Stomach (tissue), 9 donors: Measurements from ENCODE around the gene TADA2A. TPM values are rescaled to one million over a fixed set of nuclear protein-coding genes. Genes with fewer than 3 reads are reported as not detected.

ENCODE experiments used
- DNase-seq, 2 donors: peaks; one replicate each; pipeline versions ENCODE4 v3.0.0 to v3.0.0-alpha.2; 2013 to 2019
- H3K27ac ChIP-seq, 5 donors: fragments of 200-600 bp in 4 of 5; sonication (generic) in 4 of 5; one replicate each; pipeline ENCODE4 v1.5.1; 2013 to 2019; ENCODE audit warnings: mild to moderate bottlenecking in 1 of 5, moderate library complexity in 1 of 5
- H3K27me3 ChIP-seq, 3 donors: fragments of 200-600 bp; sonication (generic); one replicate each; pipeline ENCODE4 v1.5.1; 2017 to 2019; ENCODE audit warnings: mixed run types in 1 of 3
- H3K36me3 ChIP-seq, 4 donors: fragments of 200-600 bp; sonication (generic); 1 replicate in 3 of 4; 2 replicates in 1 of 4; pipeline ENCODE4 v1.5.1; 2016 to 2019
- H3K4me1 ChIP-seq, 4 donors: fragments of 200-600 bp; sonication (generic); one replicate each; pipeline ENCODE4 v1.5.1; 2016 to 2019
- H3K4me3 ChIP-seq, 4 donors: fragments of 200-600 bp; sonication (generic) in 3 of 4; one replicate each; pipeline ENCODE4 v1.5.1; 2016 to 2019; ENCODE audit warnings: mild to moderate bottlenecking in 1 of 4
- H3K9me3 ChIP-seq, 4 donors: fragments of 200-600 bp; sonication (generic); one replicate each; pipeline ENCODE4 v1.5.1; 2016 to 2019
- EP300 ChIP-seq: sonication (generic); formaldehyde crosslinking; IDR thresholded peaks from one replicate; pipeline ENCODE4 v1.6.1; 2017; ENCODE audit warnings: antibody characterized with exemption
- POLR2A ChIP-seq, 4 donors: fragments of 450-650 bp; IDR thresholded peaks; one replicate each; pipeline ENCODE4 v1.6.1; 2016; ENCODE audit warnings: antibody characterized with exemption in 4 of 4, control low read depth in 2 of 4, mild to moderate bottlenecking in 1 of 4, moderate library complexity in 1 of 4
- POLR2AphosphoS5 ChIP-seq, 3 donors: sonication (generic); formaldehyde crosslinking; IDR thresholded peaks; one replicate each; pipeline ENCODE4 v1.6.1; 2016; ENCODE audit warnings: antibody characterized with exemption in 3 of 3
- whole genome bisulfite sequencing, 5 donors: extraction: QIAGEN DNeasy Blood & Tissue Kit in 3 of 5; methylation state at CpG; one replicate each; pipeline versions ENCODE4 v1.1.5 to v1.1.7; 2013 to 2018; 5-methylcytosine and 5-hydroxymethylcytosine counted together
- intact Hi-C: fragments of 100-400 bp; cut with DNase I; formaldehyde crosslinking; loops from one replicate; pipeline ENCODE4 v1.15.1; 2023; ENCODE audit warnings: low total_unique reads
- polyA plus RNA-seq, 3 donors: library from polyadenylated mRNA; stranded (reverse); fragments of 200-250 nt; gene quantifications; one replicate each; pipeline ENCODE4 v1.2.3, GENCODE V29; 2013
- total RNA-seq, 5 donors: library from RNA; depleted of rRNA; stranded (reverse); fragments of >200 nt; gene quantifications; one replicate each; pipeline versions ENCODE4 v1.1.0 to v1.2.3, GENCODE V29; 2014 to 2016
- TF ChIP-seq, protein P1 (sequence below), 7 experiments: fragments of 450-650 bp in 4 of 7; fragments of 200-600 bp in 3 of 7; sonication (generic) in 3 of 7; IDR thresholded peaks; one replicate each; pipeline ENCODE4 v1.5.1; 2016 to 2019; ENCODE audit warnings: antibody characterized with exemption in 7 of 7, control low read depth in 2 of 7, mild to moderate bottlenecking in 1 of 7
- donor health status: healthy with polysubstance abuse.
- donor health status: Bipolar disorder and iron deficiency.
- donor health status: healthy.

Gene TADA2A
- total and polyA plus RNA-seq, 8 donors, result 6.5 to 54.3 (median 9.3) TPM

DNA sequence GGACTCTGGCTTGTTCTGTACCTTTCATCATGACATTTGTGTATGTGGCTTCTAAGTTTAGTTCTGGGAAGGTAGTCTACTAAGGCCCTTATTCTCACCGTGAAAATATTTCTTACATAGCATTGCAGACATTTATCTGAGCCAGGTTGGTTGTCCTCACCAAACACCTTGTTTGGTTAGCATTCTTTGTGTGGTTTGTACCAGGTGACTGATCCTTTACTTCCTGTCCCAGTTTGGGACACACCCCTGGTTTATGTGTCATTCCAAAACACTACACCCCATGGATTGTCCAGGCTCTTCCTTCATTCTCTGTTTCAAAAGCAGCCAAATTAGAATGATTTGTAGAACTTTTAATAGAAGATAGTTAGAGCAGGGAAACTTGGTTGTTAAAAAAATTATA lies 59.8 kb downstream of the TADA2A start:
- intact Hi-C loops, result no loop called here
- 54 to 78% (median 67%) methylated on average over 1 of the region's 1 CpG for whole genome bisulfite sequencing, 5 donors
- no peak overlapping the region for H3K4me3 ChIP-seq
- H3K4me1 ChIP-seq, result no peaks in the 10 kb centered on the region
- TF ChIP-seq POLR2A (IDR thresholded peaks at IDR 0.05), result no peak
- TF ChIP-seq, protein P1, sequence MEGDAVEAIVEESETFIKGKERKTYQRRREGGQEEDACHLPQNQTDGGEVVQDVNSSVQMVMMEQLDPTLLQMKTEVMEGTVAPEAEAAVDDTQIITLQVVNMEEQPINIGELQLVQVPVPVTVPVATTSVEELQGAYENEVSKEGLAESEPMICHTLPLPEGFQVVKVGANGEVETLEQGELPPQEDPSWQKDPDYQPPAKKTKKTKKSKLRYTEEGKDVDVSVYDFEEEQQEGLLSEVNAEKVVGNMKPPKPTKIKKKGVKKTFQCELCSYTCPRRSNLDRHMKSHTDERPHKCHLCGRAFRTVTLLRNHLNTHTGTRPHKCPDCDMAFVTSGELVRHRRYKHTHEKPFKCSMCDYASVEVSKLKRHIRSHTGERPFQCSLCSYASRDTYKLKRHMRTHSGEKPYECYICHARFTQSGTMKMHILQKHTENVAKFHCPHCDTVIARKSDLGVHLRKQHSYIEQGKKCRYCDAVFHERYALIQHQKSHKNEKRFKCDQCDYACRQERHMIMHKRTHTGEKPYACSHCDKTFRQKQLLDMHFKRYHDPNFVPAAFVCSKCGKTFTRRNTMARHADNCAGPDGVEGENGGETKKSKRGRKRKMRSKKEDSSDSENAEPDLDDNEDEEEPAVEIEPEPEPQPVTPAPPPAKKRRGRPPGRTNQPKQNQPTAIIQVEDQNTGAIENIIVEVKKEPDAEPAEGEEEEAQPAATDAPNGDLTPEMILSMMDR (IDR thresholded peaks at IDR 0.05), result no peak
- no peak for TF ChIP-seq POLR2AphosphoS5 (IDR thresholded peaks at IDR 0.05)
- TF ChIP-seq EP300, result no peak
- peak overlapping the region in 1 of 5 donors; percentile 27 for H3K27ac ChIP-seq
- peaks cover 29 to 100% (median 93%) of the 10 kb centered on the region in 4 donors for H3K36me3 ChIP-seq
- no peaks in the 10 kb centered on the region for H3K9me3 ChIP-seq
- no peaks in the 10 kb centered on the region for H3K27me3 ChIP-seq
- DNase-seq, result no peak

DNA sequence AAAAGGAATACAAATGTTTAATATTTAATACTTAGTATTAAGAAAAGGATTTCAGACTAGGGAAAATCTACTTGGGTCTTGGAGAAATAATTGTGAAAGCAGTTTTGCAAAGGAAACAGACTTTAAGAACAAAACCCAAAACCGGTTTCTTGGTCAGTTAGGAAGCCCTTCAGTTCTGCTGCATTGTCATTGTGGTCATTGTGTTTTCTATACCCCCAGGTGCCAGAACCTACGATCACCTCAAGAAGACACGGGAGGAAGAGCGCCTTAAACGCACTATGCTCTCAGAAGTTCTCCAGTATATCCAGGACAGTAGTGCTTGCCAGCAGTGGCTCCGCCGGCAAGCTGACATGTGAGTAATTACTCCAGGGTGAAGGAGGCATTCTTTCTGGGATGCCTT lies 63.5 kb downstream of the TADA2A start:
- H3K36me3 ChIP-seq, result peaks cover 60 to 100% (median 100%) of the 10 kb centered on the region in 4 donors
- WGBS, 5 donors, result 81 to 93% (median 86%) methylated on average over 5 to 7 of the region's 7 CpGs
- intact Hi-C loops, result no loop called here

DNA sequence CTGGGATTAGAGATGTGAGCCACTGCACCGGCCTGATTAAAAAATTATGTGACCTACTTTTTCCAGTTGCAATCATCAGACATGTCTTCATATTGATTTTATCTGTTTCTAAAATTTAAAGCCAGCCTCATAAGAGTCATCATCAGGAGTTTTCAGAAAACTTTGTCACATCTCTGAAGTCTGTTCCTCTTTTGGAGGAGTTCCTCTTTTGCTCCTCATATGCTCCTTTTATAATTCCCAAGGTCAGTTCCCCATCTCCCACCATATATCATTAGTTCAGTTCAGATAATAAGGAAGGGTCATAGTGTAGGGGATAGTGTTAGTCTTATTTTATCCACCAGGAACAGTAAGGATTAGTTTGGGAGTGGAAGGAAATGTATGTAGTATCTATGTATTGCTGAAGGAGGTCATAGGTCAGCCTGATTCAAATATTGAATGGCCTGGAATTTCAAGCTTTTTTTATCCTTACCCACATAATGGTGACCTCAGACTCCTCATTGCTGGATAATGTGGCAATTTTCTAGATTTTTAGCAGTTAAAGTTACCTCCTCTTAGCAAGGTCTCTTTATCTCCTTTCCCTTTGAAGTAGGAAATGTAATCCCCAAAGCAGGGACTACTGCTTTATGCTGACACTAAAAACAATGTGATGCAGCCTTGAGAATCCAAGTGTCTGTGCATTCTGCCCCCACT lies 69.2 kb downstream of the TADA2A start:
- H3K27me3 ChIP-seq, result no peaks in the 10 kb centered on the region
- H3K36me3 ChIP-seq, result peaks cover 66 to 97% (median 97%) of the 10 kb centered on the region in 4 donors
- no peak for DNase-seq
- 76 to 97% (median 91%) methylated on average over 1 of the region's 1 CpG for WGBS, 5 donors
- no peak overlapping the region for H3K27ac ChIP-seq
- no peaks in the 10 kb centered on the region for H3K4me1 ChIP-seq
- H3K4me3 ChIP-seq, result no peak overlapping the region
- intact Hi-C loops, result no loop called here
- no peaks in the 10 kb centered on the region for H3K9me3 ChIP-seq
- TF ChIP-seq, protein P1 (IDR thresholded peaks at IDR 0.05), result no peak
- TF ChIP-seq POLR2AphosphoS5 (IDR thresholded peaks at IDR 0.05) (no peak), POLR2A (IDR thresholded peaks at IDR 0.05) (no peak), EP300 (no peak)

More for the DNA sequence above, 63.5 kb downstream of the TADA2A start:
- DNase-seq, result no peak
- Histone ChIP-seq H3K27me3 (no peaks in the 10 kb centered on the region), H3K4me3 (no peak overlapping the region), H3K9me3 (no peaks in the 10 kb centered on the region), H3K27ac (no peak overlapping the region), H3K4me1 (no peaks in the 10 kb centered on the region)
- TF ChIP-seq, protein P1 (IDR thresholded peaks at IDR 0.05), result no peak
- TF ChIP-seq EP300 (no peak), POLR2AphosphoS5 (IDR thresholded peaks at IDR 0.05) (no peak), POLR2A (IDR thresholded peaks at IDR 0.05) (no peak)

DNA sequence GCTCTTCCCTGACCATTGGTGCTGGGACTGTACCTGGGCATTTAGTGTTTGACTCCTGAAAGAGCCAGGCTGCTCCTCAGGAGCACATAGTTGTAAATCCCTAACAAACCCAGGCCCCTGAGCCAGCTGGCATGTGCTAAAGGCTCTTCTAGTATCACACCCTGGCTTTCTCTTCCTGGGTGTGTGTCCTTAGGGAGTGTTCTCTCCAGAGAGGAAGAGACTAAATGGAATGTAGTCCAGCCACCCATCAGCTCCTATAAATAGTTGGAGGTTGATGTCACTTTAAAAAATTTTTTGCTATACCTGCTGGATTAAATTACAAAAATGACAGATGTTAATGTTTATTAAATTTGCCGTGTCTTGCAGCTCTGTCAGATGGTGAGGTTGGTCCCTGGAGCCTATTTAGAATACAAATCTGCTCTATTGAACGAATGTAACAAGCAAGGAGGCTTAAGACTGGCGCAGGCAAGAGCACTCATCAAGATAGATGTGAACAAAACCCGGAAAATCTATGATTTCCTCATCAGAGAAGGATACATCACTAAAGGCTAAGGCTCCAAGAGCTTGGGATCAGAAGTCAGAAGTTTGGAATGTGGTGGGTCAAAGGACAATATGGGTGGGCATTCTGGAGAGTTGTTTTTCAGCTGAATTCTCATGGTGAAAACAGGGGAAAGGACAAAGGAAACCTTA lies 69.9 kb downstream of the TADA2A start:
- peaks cover 62 to 90% (median 90%) of the 10 kb centered on the region in 4 donors for H3K36me3 ChIP-seq
- intact Hi-C loops, result no loop called here
- TF ChIP-seq POLR2AphosphoS5 (IDR thresholded peaks at IDR 0.05) (no peak), EP300 (no peak), POLR2A (IDR thresholded peaks at IDR 0.05) (no peak)
- TF ChIP-seq, protein P1 (IDR thresholded peaks at IDR 0.05), result no peak

More for the DNA sequence above, 69.9 kb downstream of the TADA2A start:
- H3K4me1 ChIP-seq, result no peaks in the 10 kb centered on the region
- 73 to 91% (median 88%) methylated on average over 4 of the region's 4 CpGs for WGBS, 5 donors
- no peak overlapping the region for H3K27ac ChIP-seq
- H3K27me3 ChIP-seq, result no peaks in the 10 kb centered on the region
- no peak overlapping the region for H3K4me3 ChIP-seq
- no peaks in the 10 kb centered on the region for H3K9me3 ChIP-seq
- no peak for DNase-seq
